ENCODE measurements around the gene TMEM263. TPM values are rescaled to one million over a fixed set of nuclear protein-coding genes. Genes with fewer than 3 reads are reported as not detected.

TMEM263 gene
- total and polyA plus RNA-seq, 2 donors (not counting 3 experiments of a cell fraction or from before 2014, with no cell fraction given) = 22.5 to 72.5 TPM

- Histone ChIP-seq H3K36me3 (ENCODE audit: control insufficient read depth in 2 of 2, extremely low read depth in 1 of 2, insufficient read depth in 2 of 2, low read length in 2 of 2) (no peaks in the 10 kb centered on the region), H3K9me1 (replicated peaks; ENCODE audit: control insufficient read depth, extremely low read depth, insufficient read depth, low read length) (no peaks in the 10 kb centered on the region), H3K79me2 (ENCODE audit: control insufficient read depth, insufficient read depth, low read length) (no peaks in the 10 kb centered on the region), H3K27me3 (ENCODE audit: control insufficient read depth in 2 of 2, insufficient read depth in 2 of 2, low read length in 2 of 2) (peaks cover 6 to 12% of the 10 kb centered on the region in 2 experiments), H3K9me3 (replicated peaks; ENCODE audit: control insufficient read depth, insufficient read depth, low read length) (no peaks in the 10 kb centered on the region), H3K4me1 (ENCODE audit: control insufficient read depth, extremely low read depth, insufficient read depth, low read length) (no peaks in the 10 kb centered on the region), H3K4me2 (ENCODE audit: insufficient read depth, low read length) (no peak overlapping the region), H2AFZ (ENCODE audit: low read depth, low read length) (no peak overlapping the region), H3K27ac (ENCODE audit: insufficient read depth, low read depth, low read length) (no peak overlapping the region), H3K9ac (replicated peaks; ENCODE audit: extremely low read depth, insufficient read depth, low read length) (no peak overlapping the region), H4K20me1 (replicated peaks; ENCODE audit: control insufficient read depth, extremely low read depth, insufficient read depth, low read length) (no peaks in the 10 kb centered on the region), H3K4me3 (replicated peaks in 1 of 3; ENCODE audit: insufficient read depth in 1 of 3, low read depth in 1 of 3, low read length in 3 of 3) (no peak overlapping the region)
- dilution Hi-C loops (cut with MboI; ENCODE audit: extremely low pct_ligation_motif_present, low sequenced_read_pairs) = no loop called here
- FAIRE-seq (no peak), DNase-seq (ENCODE audit: low read depth, low spot score) (no peak)
- CTCF ChIA-PET = no interaction called here
- POLR2A ChIA-PET = no interaction called here
- no TSS peak for BruUV-seq (replicated peaks)
- intact Hi-C loops (cut with micrococcal nuclease) = no loop called here
- TF ChIP-seq JUN (IDR thresholded peaks at IDR 0.05; ENCODE audit: borderline replicate concordance, insufficient read depth, insufficient read length, low read depth) = no peak
- TF ChIP-seq MAX (IDR thresholded peaks at IDR 0.05; ENCODE audit: insufficient read depth, insufficient read length) = no peak
- TF ChIP-seq EZH2 (IDR thresholded peaks at IDR 0.05; ENCODE audit: borderline replicate concordance, low read depth, low read length, severe bottlenecking) = no peak
- TF ChIP-seq POLR2A (IDR thresholded peaks at IDR 0.05; ENCODE audit: low read depth, low read length) = no peak
- TF ChIP-seq GATA2 (IDR thresholded peaks at IDR 0.05; ENCODE audit: insufficient read depth, insufficient read length, low read depth, low read length) = no peak
- TF ChIP-seq MYC (IDR thresholded peaks at IDR 0.05; ENCODE audit: low read depth, low read length) = no peak
- no peak for TF ChIP-seq CTCF (IDR thresholded peaks at IDR 0.05; ENCODE audit: extremely low read depth in 1 of 2, insufficient read depth in 1 of 2, low read depth in 1 of 2, low read length in 2 of 2)
- no peak for TF ChIP-seq POLR2AphosphoS5 (IDR thresholded peaks at IDR 0.05; ENCODE audit: insufficient read depth, low read depth, low read length)
- no peak for TF ChIP-seq FOS (IDR thresholded peaks at IDR 0.05; ENCODE audit: borderline replicate concordance, insufficient read depth, low read length)
Observed at GRCh38 chr12:106926657-106927056, 29.1 kb upstream of the TMEM263 start.
